ENCODE results near the gene TREML2.

Gene TREML2

GRCh38 chr6:41214559-41215238 lies 13.8 kb upstream of the TREML2 start:
- Histone ChIP-seq H3K27ac (ENCODE audit: low read length) (no peak overlapping the region), H3K4me1 (ENCODE audit: insufficient read depth, low read length) (peaks cover 4% of the 10 kb centered on the region; the same call in 1 of the 2 replicates), H3K36me3 (ENCODE audit: insufficient read depth, low read length) (no peaks in the 10 kb centered on the region), H4K20me1 (ENCODE audit: insufficient read depth, low read length) (no peaks in the 10 kb centered on the region), H3K4me3 (ENCODE audit: low read depth in 1 of 2, low read length in 2 of 2) (no peak overlapping the region), H3K9me3 (ENCODE audit: insufficient read depth, low read length, severe bottlenecking) (peaks cover 19% of the 10 kb centered on the region), H3K4me2 (ENCODE audit: insufficient read depth, low read length) (no peak overlapping the region), H3K27me3 (ENCODE audit: insufficient read depth, low read length, poor library complexity) (no peaks in the 10 kb centered on the region), H2AFZ (ENCODE audit: low read depth, low read length) (no peak overlapping the region), H3K9ac (ENCODE audit: low read depth, low read length) (no peak overlapping the region), H3K79me2 (ENCODE audit: insufficient read depth, low read length) (no peaks in the 10 kb centered on the region)
- ATAC-seq (ENCODE audit: insufficient read depth, low read depth) (no peak), DNase-seq (no peak)
- TF ChIP-seq, protein P1, sequence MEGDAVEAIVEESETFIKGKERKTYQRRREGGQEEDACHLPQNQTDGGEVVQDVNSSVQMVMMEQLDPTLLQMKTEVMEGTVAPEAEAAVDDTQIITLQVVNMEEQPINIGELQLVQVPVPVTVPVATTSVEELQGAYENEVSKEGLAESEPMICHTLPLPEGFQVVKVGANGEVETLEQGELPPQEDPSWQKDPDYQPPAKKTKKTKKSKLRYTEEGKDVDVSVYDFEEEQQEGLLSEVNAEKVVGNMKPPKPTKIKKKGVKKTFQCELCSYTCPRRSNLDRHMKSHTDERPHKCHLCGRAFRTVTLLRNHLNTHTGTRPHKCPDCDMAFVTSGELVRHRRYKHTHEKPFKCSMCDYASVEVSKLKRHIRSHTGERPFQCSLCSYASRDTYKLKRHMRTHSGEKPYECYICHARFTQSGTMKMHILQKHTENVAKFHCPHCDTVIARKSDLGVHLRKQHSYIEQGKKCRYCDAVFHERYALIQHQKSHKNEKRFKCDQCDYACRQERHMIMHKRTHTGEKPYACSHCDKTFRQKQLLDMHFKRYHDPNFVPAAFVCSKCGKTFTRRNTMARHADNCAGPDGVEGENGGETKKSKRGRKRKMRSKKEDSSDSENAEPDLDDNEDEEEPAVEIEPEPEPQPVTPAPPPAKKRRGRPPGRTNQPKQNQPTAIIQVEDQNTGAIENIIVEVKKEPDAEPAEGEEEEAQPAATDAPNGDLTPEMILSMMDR (IDR thresholded peaks at IDR 0.05; ENCODE audit: borderline replicate concordance, extremely low read depth, low read length, poor library complexity, severe bottlenecking) = no peak
- TF ChIP-seq EZH2 (IDR thresholded peaks at IDR 0.05; ENCODE audit: borderline replicate concordance, low read depth, low read length, severe bottlenecking) = no peak

- Histone ChIP-seq H3K4me3 (ENCODE audit: low read depth in 1 of 2, low read length in 2 of 2) (no peak overlapping the region), H4K20me1 (ENCODE audit: insufficient read depth, low read length) (no peaks in the 10 kb centered on the region), H2AFZ (ENCODE audit: low read depth, low read length) (no peak overlapping the region), H3K9me3 (ENCODE audit: insufficient read depth, low read length, severe bottlenecking) (peaks cover 8% of the 10 kb centered on the region), H3K79me2 (ENCODE audit: insufficient read depth, low read length) (no peaks in the 10 kb centered on the region), H3K9ac (ENCODE audit: low read depth, low read length) (no peak overlapping the region), H3K4me1 (ENCODE audit: insufficient read depth, low read length) (peaks cover 4% of the 10 kb centered on the region; the same call in 1 of the 2 replicates), H3K36me3 (ENCODE audit: insufficient read depth, low read length) (no peaks in the 10 kb centered on the region), H3K27me3 (ENCODE audit: insufficient read depth, low read length, poor library complexity) (no peaks in the 10 kb centered on the region), H3K27ac (ENCODE audit: low read length) (no peak overlapping the region), H3K4me2 (ENCODE audit: insufficient read depth, low read length) (no peak overlapping the region)
- DNase-seq = no peak
- peak; percentile 35; the same call in 2 of the 3 replicates for ATAC-seq (ENCODE audit: insufficient read depth, low read depth)
- no peak for TF ChIP-seq EZH2 (IDR thresholded peaks at IDR 0.05; ENCODE audit: borderline replicate concordance, low read depth, low read length, severe bottlenecking)
- TF ChIP-seq, protein P1 (IDR thresholded peaks at IDR 0.05; ENCODE audit: borderline replicate concordance, extremely low read depth, low read length, poor library complexity, severe bottlenecking) = no peak
Observed at GRCh38 chr6:41209547-41210320, 8.8 kb upstream of the TREML2 start.

- no peak overlapping the region for H3K4me2 ChIP-seq (ENCODE audit: insufficient read depth, low read length)
- no peak for ATAC-seq (ENCODE audit: insufficient read depth, low read depth)
- H3K79me2 ChIP-seq (ENCODE audit: insufficient read depth, low read length) = no peaks in the 10 kb centered on the region
- DNase-seq = no peak
- no peak overlapping the region for H3K4me3 ChIP-seq (ENCODE audit: low read depth in 1 of 2, low read length in 2 of 2)
- no peaks in the 10 kb centered on the region for H3K36me3 ChIP-seq (ENCODE audit: insufficient read depth, low read length)
- H3K9me3 ChIP-seq (ENCODE audit: insufficient read depth, low read length, severe bottlenecking) = no peaks in the 10 kb centered on the region
- H4K20me1 ChIP-seq (ENCODE audit: insufficient read depth, low read length) = no peaks in the 10 kb centered on the region
- TF ChIP-seq EZH2 (IDR thresholded peaks at IDR 0.05; ENCODE audit: borderline replicate concordance, low read depth, low read length, severe bottlenecking) = no peak
- TF ChIP-seq, protein P1 (IDR thresholded peaks at IDR 0.05; ENCODE audit: borderline replicate concordance, extremely low read depth, low read length, poor library complexity, severe bottlenecking) = no peak
- peaks cover 9% of the 10 kb centered on the region; the same call in 1 of the 2 replicates for H3K4me1 ChIP-seq (ENCODE audit: insufficient read depth, low read length)
- no peak overlapping the region for H2AFZ ChIP-seq (ENCODE audit: low read depth, low read length)
- no peaks in the 10 kb centered on the region for H3K27me3 ChIP-seq (ENCODE audit: insufficient read depth, low read length, poor library complexity)
- no peak overlapping the region for H3K9ac ChIP-seq (ENCODE audit: low read depth, low read length)
- H3K27ac ChIP-seq (ENCODE audit: low read length) = no peak overlapping the region
Observed at GRCh38 chr6:41208439-41209106, 7.6 kb upstream of the TREML2 start.

Data from DND-41 (cell line).